Measurements from ENCODE around the gene UNC13D. TPM values are rescaled to one million over a fixed set of nuclear protein-coding genes. Genes with fewer than 3 reads are reported as not detected.

The UNC13D gene
- total and polyA plus RNA-seq, 12 donors, result 3.0 to 20.7 (median 8.5) TPM

DNA sequence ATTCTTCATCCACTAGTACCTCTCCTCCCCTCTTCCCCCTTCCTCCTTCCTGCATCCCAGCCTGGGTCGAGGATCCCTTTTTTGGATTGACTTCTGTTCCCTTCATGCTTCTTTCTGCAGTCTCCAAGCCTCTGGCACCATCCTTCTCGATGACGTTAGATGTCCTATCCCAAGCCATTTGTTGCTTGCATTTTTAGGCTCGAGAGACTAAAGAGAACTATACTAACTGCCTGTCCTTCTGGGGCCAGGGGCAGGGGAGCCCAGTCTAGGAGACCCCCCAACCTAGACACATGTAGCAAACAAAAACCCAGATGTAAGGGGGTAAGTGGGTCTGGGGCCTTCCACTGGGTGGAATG, 35.7 kb downstream of the UNC13D start:
- H3K9me3 ChIP-seq, result no peaks in the 10 kb centered on the region
- H3K4me1 ChIP-seq, result peaks cover 12 to 45% (median 34%) of the 10 kb centered on the region in 9 donors
- TF ChIP-seq, protein P1, sequence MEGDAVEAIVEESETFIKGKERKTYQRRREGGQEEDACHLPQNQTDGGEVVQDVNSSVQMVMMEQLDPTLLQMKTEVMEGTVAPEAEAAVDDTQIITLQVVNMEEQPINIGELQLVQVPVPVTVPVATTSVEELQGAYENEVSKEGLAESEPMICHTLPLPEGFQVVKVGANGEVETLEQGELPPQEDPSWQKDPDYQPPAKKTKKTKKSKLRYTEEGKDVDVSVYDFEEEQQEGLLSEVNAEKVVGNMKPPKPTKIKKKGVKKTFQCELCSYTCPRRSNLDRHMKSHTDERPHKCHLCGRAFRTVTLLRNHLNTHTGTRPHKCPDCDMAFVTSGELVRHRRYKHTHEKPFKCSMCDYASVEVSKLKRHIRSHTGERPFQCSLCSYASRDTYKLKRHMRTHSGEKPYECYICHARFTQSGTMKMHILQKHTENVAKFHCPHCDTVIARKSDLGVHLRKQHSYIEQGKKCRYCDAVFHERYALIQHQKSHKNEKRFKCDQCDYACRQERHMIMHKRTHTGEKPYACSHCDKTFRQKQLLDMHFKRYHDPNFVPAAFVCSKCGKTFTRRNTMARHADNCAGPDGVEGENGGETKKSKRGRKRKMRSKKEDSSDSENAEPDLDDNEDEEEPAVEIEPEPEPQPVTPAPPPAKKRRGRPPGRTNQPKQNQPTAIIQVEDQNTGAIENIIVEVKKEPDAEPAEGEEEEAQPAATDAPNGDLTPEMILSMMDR (IDR thresholded peaks at IDR 0.05), result no peak
- ATAC-seq (peak in 4 of 8 donors; percentile 7 to 14 (median 8)), DNase-seq (no peak)
- intact Hi-C loops (cut with DNase I), result no loop called here
- H3K27ac ChIP-seq, result peak overlapping the region; percentile 64 to 91 (median 83)
- 24 to 29% methylated on average over 4 of the region's 4 CpGs for WGBS, 2 donors
- no peaks in the 10 kb centered on the region for H3K27me3 ChIP-seq
- no peak overlapping the region for H3K4me3 ChIP-seq
- H3K36me3 ChIP-seq, result peaks cover 0 to 47% (median 31%) of the 10 kb centered on the region in 9 donors

DNA sequence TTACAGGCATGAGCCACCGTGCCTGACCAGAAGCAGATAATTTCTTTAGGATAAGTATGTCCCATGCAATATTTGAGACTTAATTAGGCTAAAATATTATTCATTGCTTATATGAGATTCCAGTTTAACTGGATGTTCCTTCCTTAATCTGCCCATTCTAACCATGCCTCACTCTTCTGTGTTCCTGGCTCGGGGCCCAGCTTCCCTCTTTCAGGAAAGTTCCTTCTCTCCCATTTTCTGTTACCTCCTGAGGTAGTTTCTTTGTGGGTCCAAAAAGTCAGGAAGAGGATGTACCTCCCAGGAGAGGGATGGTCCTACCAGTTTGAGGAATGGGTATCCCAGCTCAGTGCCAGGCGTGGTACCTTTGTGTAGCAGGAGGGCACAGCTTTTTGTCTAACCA, 36.3 kb downstream of the UNC13D start:
- ATAC-seq (no peak), DNase-seq (no peak)
- peak overlapping the region in 9 of 10 donors; percentile 64 to 91 (median 84) for H3K27ac ChIP-seq
- H3K27me3 ChIP-seq, result no peaks in the 10 kb centered on the region
- 92 to 95% methylated on average over 3 of the region's 3 CpGs for WGBS, 2 donors
- peaks cover 0 to 46% (median 26%) of the 10 kb centered on the region in 9 donors for H3K36me3 ChIP-seq
- H3K4me3 ChIP-seq, result no peak overlapping the region
- intact Hi-C loops (cut with DNase I), result no loop called here
- TF ChIP-seq, protein P1 (IDR thresholded peaks at IDR 0.05), result no peak
- H3K4me1 ChIP-seq, result peaks cover 12 to 45% (median 34%) of the 10 kb centered on the region in 9 donors
- H3K9me3 ChIP-seq, result no peaks in the 10 kb centered on the region

DNA sequence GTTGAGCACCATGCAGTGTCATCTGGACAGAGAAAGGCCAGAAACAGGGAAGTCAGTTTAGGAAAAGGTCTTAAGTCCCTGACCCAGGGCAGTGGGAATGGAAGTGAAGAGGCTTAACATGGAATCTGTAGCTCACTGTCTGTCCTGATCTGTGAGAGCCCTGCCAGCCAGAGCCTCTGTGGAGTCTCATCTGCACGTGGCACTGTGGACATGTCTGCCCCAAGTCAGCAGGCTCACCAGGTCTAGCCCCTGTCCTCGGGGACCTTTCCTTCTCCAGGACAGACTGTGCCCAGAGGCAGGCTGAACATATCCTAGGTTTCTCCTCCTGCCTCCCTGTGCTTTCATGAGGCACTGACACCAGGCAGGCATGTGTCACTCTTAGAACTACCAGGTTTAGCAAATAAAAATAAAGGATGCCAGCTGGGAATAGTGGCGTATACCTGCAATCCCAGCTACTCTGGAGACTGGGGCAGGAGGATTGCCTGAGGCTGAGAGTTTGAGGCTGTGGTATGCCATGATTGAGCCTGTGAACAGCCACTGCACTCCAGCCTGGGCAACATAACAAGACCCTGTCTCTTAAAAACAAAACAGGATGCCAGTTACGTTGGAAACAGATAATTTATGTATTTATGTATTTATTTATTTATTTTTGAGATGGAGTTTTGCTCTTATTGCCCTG, 37.2 kb downstream of the UNC13D start:
- intact Hi-C loops (cut with DNase I), result no loop called here
- peaks cover 12 to 45% (median 34%) of the 10 kb centered on the region in 9 donors for H3K4me1 ChIP-seq
- DNase-seq (no peak), ATAC-seq (peak in 5 of 8 donors; percentile 17 to 74 (median 64))
- H3K27ac ChIP-seq, result peak overlapping the region in 6 of 10 donors; percentile 22 to 91 (median 62)
- WGBS, 2 donors, result 64 to 73% methylated on average over 4 of the region's 4 CpGs
- no peaks in the 10 kb centered on the region for H3K27me3 ChIP-seq
- no peaks in the 10 kb centered on the region for H3K9me3 ChIP-seq
- no peak overlapping the region for H3K4me3 ChIP-seq
- peaks cover 0 to 37% (median 19%) of the 10 kb centered on the region in 9 donors for H3K36me3 ChIP-seq
- TF ChIP-seq, protein P1 (IDR thresholded peaks at IDR 0.05), result no peak

DNA sequence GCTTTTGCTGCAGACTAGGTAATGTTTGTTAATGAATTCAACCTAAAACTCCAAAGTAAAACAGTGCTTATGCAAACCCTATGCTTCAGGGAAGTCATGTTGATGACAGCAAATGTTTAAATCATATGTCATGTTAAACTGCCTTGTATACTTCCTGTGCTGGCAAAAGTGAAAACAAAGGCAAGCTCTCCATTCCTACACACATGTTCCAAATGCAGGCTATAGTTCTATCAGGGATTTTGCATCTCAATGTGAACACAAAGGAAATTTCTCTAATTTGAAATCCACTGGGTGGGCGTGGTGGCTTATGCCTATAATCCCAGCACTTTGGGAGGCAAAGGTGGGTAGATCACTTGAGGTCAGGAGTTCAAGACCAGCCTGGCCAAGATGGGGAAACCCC, 40.3 kb downstream of the UNC13D start:
- no peak for ATAC-seq
- TF ChIP-seq, protein P1 (IDR thresholded peaks at IDR 0.05), result no peak
- intact Hi-C loops (cut with DNase I), result no loop called here
- 88 to 93% methylated on average over 1 of the region's 1 CpG for WGBS, 2 donors
- no peak for DNase-seq
- Histone ChIP-seq H3K4me3 (no peak overlapping the region), H3K36me3 (peaks cover 0 to 37% (median 5%) of the 10 kb centered on the region in 9 donors), H3K4me1 (peaks cover 0 to 25% (median 22%) of the 10 kb centered on the region in 9 donors), H3K27ac (no peak overlapping the region), H3K9me3 (no peaks in the 10 kb centered on the region), H3K27me3 (no peaks in the 10 kb centered on the region)
